HEK293 (cell line): ENCODE measurements around the gene PNKD.

Experiments
- BCL11A ChIP-seq: fragments of 450-650 bp; formaldehyde crosslinking; IDR thresholded peaks from 2 replicates; pipeline ENCODE4 v1.5.1; 2016; ENCODE audit warnings: low read depth, missing biosample characterization, missing genetic modification characterization
- GFI1B ChIP-seq: fragments of 450-650 bp; formaldehyde crosslinking; IDR thresholded peaks from 2 replicates; pipeline ENCODE4 v1.5.1; 2016; ENCODE audit warnings: missing biosample characterization, missing genetic modification characterization
- IKZF3 ChIP-seq: fragments of 450-650 bp; IDR thresholded peaks from 2 replicates; pipeline ENCODE4 v1.5.0; 2018; ENCODE audit warnings: missing biosample characterization, mild to moderate bottlenecking, missing genetic modification characterization, moderate library complexity
- KLF10 ChIP-seq: fragments of 450-650 bp; IDR thresholded peaks from 2 replicates; pipeline ENCODE4 v1.5.1; 2018; ENCODE audit warnings: missing biosample characterization, mild to moderate bottlenecking, missing genetic modification characterization
- KLF16 ChIP-seq: fragments of 450-650 bp; formaldehyde crosslinking; IDR thresholded peaks from 2 replicates; pipeline ENCODE4 v1.5.1; 2017; ENCODE audit warnings: missing biosample characterization, missing genetic modification characterization
- OSR2 ChIP-seq: fragments of 450-650 bp; formaldehyde crosslinking; IDR thresholded peaks from 2 replicates; pipeline ENCODE4 v1.5.1; 2016; ENCODE audit warnings: missing biosample characterization, missing genetic modification characterization
- OVOL3 ChIP-seq: fragments of 450-650 bp; formaldehyde crosslinking; IDR thresholded peaks from 2 replicates; pipeline ENCODE4 v1.5.1; 2016; ENCODE audit warnings: missing biosample characterization, missing genetic modification characterization
- PRDM1 ChIP-seq: fragments of 450-650 bp; formaldehyde crosslinking; IDR thresholded peaks from 2 replicates; pipeline ENCODE4; 2016; ENCODE audit warnings: missing biosample characterization, missing genetic modification characterization
- SCRT1 ChIP-seq: fragments of 450-650 bp; formaldehyde crosslinking; IDR thresholded peaks from 2 replicates; pipeline ENCODE4 v1.5.1; 2016; ENCODE audit warnings: missing biosample characterization, missing genetic modification characterization, borderline replicate concordance
- ZBTB11 ChIP-seq: fragments of 450-650 bp; formaldehyde crosslinking; conservative IDR thresholded peaks from 2 replicates; pipeline ENCODE4 v1.5.1; 2016; ENCODE audit warnings: low read depth, missing biosample characterization, missing genetic modification characterization
- ZBTB17 ChIP-seq: fragments of 450-650 bp; formaldehyde crosslinking; IDR thresholded peaks from 2 replicates; pipeline ENCODE4 v1.5.1; 2016; ENCODE audit warnings: missing biosample characterization, missing genetic modification characterization
- ZBTB49 ChIP-seq: fragments of 450-650 bp; formaldehyde crosslinking; IDR thresholded peaks from 2 replicates; pipeline ENCODE4 v1.5.1; 2016; ENCODE audit warnings: missing biosample characterization, missing genetic modification characterization, low read depth
- ZFP69B ChIP-seq: fragments of 450-650 bp; formaldehyde crosslinking; IDR thresholded peaks from 2 replicates; pipeline ENCODE4 v1.5.1; 2016; ENCODE audit warnings: missing biosample characterization, missing genetic modification characterization
- ZNF112 ChIP-seq: fragments of 450-650 bp; formaldehyde crosslinking; IDR thresholded peaks from 2 replicates; pipeline ENCODE4 v1.5.0; 2017; ENCODE audit warnings: missing biosample characterization, missing genetic modification characterization
- ZNF114 ChIP-seq: fragments of 450-650 bp; formaldehyde crosslinking; IDR thresholded peaks from 2 replicates; pipeline ENCODE4 v1.5.0; 2017; ENCODE audit warnings: missing biosample characterization, missing genetic modification characterization
- ZNF211 ChIP-seq: fragments of 450-650 bp; formaldehyde crosslinking; IDR thresholded peaks from 2 replicates; pipeline ENCODE4 v1.5.1; 2016; ENCODE audit warnings: low read depth, missing biosample characterization, missing genetic modification characterization
- ZNF221 ChIP-seq: fragments of 450-650 bp; formaldehyde crosslinking; IDR thresholded peaks from 2 replicates; pipeline ENCODE4 v1.5.1; 2017; ENCODE audit warnings: missing biosample characterization, missing genetic modification characterization, borderline replicate concordance
- ZNF366 ChIP-seq: fragments of 450-650 bp; formaldehyde crosslinking; conservative IDR thresholded peaks from 2 replicates; pipeline ENCODE4 v1.5.1; 2016; ENCODE audit warnings: missing biosample characterization, missing genetic modification characterization
- ZNF404 ChIP-seq: fragments of 450-650 bp; formaldehyde crosslinking; IDR thresholded peaks from 2 replicates; pipeline ENCODE4 v1.5.1; 2017; ENCODE audit warnings: missing biosample characterization, missing genetic modification characterization
- ZNF416 ChIP-seq: fragments of 450-650 bp; formaldehyde crosslinking; IDR thresholded peaks from 2 replicates; pipeline ENCODE4 v1.5.1; 2016; ENCODE audit warnings: missing biosample characterization, missing genetic modification characterization
- ZNF488 ChIP-seq: fragments of 450-650 bp; formaldehyde crosslinking; IDR thresholded peaks from 2 replicates; pipeline ENCODE4 v1.5.1; 2016; ENCODE audit warnings: missing biosample characterization, missing genetic modification characterization
- ZNF596 ChIP-seq: fragments of 450-650 bp; IDR thresholded peaks from 2 replicates; pipeline ENCODE4 v1.5.0; 2018; ENCODE audit warnings: missing biosample characterization, mild to moderate bottlenecking, missing genetic modification characterization, moderate library complexity
- ZNF660 ChIP-seq: fragments of 450-650 bp; IDR thresholded peaks from 2 replicates; pipeline ENCODE4 v1.5.1; 2018; ENCODE audit warnings: missing biosample characterization, mild to moderate bottlenecking, missing genetic modification characterization
- ZNF664 ChIP-seq: fragments of 450-650 bp; formaldehyde crosslinking; IDR thresholded peaks from 2 replicates; pipeline ENCODE4 v1.5.1; 2016; ENCODE audit warnings: missing biosample characterization, missing genetic modification characterization
- ZNF791 ChIP-seq: fragments of 450-650 bp; formaldehyde crosslinking; IDR thresholded peaks from 2 replicates; pipeline ENCODE4 v1.5.1; 2016; ENCODE audit warnings: missing biosample characterization, missing genetic modification characterization
- ZNF830 ChIP-seq: fragments of 450-650 bp; IDR thresholded peaks from 2 replicates; pipeline ENCODE4 v1.5.0; 2018; ENCODE audit warnings: missing biosample characterization, missing genetic modification characterization, low read depth, mild to moderate bottlenecking, moderate library complexity
- ZSCAN16 ChIP-seq: fragments of 450-650 bp; formaldehyde crosslinking; IDR thresholded peaks from 2 replicates; pipeline ENCODE4 v1.5.1; 2016; ENCODE audit warnings: missing biosample characterization, missing genetic modification characterization
- TF ChIP-seq, protein P1 (sequence below): fragments of 450-650 bp; IDR thresholded peaks from 2 replicates; pipeline ENCODE4 v1.5.1; 2018; ENCODE audit warnings: missing biosample characterization, missing genetic modification characterization
- TF ChIP-seq, protein P2 (sequence below): fragments of 450-650 bp; formaldehyde crosslinking; IDR thresholded peaks from 2 replicates; pipeline ENCODE4 v1.5.1; 2016; ENCODE audit warnings: missing biosample characterization, missing genetic modification characterization

PNKD gene

DNA sequence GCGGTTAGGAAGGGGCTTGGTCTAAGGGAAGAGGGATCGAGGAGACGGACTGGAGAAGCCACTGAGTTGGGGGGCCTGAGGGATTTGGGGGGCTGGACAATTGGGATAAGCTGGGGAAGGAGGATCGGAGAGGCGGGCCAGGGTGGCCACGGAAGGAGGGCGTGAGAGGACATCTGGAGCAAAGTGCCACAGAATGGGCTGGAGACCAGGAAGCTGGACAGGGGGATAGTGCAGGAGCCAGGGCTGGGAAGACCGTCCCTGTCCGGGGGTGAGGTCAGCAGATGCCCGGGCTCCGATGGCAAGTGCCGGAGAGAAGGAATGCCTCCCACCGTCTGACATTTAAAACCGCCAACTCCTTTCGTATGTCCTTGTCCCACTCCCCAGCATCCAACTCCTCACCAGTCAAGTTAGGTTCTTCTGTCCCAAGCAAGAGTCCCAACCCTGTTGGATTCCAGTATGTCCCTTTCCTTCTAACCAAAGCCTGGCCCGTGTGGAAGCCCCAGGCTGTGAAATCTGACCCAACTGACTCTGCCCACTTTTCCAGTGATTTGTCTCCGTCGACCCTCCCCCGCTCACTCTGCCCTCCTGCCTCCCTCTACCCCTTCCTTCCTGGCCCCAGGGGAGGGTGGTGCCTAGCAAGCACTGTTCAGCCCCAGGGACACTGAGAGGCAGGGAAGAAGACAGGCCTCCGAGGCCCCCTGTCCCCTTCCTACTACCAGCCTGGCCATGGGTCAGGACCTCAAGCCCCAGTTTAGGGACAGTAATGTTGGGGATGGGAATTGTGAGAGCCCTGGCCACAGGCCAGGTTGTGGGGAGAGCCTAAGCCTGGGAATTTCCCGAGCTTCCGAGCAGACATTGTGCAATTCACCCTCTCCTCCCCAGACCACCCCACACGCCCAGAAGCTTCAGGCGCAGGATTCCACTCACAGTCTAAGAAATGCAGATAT is 53.5 kb downstream of the PNKD start (continued):
- TF ChIP-seq ZBTB11 (no peak), KLF10 (tag by site-specific recombination) (no peak), OSR2 (no peak), ZNF596 (tag by site-specific recombination) (no peak), PRDM1 (tag by site-specific recombination) (no peak), ZFP69B (tag by site-specific recombination) (no peak), ZBTB17 (tag by site-specific recombination) (peak; percentile 67), ZBTB49 (tag by site-specific recombination) (no peak), GFI1B (tag by site-specific recombination) (peak; percentile 48; the same call in 1 of the 2 replicates), IKZF3 (tag by site-specific recombination) (no peak), ZNF211 (no peak), ZNF221 (tag by site-specific recombination) (no peak), ZNF660 (no peak), ZNF488 (tag by site-specific recombination) (no peak), BCL11A (tag by site-specific recombination) (no peak), ZNF114 (tag by site-specific recombination) (no peak), SCRT1 (tag by site-specific recombination) (no peak), ZNF366 (tag by site-specific recombination) (peak; percentile 55), ZNF112 (tag by site-specific recombination) (no peak), ZNF791 (tag by site-specific recombination) (no peak), KLF16 (tag by site-specific recombination) (no peak), ZNF416 (tag by site-specific recombination) (no peak), ZNF830 (tag by site-specific recombination) (no peak), ZSCAN16 (tag by site-specific recombination) (no peak), OVOL3 (tag by site-specific recombination) (no peak), ZNF664 (tag by site-specific recombination) (no peak), ZNF404 (tag by site-specific recombination) (no peak)
- TF ChIP-seq, protein P1, sequence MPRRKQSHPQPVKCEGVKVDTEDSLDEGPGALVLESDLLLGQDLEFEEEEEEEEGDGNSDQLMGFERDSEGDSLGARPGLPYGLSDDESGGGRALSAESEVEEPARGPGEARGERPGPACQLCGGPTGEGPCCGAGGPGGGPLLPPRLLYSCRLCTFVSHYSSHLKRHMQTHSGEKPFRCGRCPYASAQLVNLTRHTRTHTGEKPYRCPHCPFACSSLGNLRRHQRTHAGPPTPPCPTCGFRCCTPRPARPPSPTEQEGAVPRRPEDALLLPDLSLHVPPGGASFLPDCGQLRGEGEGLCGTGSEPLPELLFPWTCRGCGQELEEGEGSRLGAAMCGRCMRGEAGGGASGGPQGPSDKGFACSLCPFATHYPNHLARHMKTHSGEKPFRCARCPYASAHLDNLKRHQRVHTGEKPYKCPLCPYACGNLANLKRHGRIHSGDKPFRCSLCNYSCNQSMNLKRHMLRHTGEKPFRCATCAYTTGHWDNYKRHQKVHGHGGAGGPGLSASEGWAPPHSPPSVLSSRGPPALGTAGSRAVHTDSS (tag by site-specific recombination), result no peak
- TF ChIP-seq, protein P2, sequence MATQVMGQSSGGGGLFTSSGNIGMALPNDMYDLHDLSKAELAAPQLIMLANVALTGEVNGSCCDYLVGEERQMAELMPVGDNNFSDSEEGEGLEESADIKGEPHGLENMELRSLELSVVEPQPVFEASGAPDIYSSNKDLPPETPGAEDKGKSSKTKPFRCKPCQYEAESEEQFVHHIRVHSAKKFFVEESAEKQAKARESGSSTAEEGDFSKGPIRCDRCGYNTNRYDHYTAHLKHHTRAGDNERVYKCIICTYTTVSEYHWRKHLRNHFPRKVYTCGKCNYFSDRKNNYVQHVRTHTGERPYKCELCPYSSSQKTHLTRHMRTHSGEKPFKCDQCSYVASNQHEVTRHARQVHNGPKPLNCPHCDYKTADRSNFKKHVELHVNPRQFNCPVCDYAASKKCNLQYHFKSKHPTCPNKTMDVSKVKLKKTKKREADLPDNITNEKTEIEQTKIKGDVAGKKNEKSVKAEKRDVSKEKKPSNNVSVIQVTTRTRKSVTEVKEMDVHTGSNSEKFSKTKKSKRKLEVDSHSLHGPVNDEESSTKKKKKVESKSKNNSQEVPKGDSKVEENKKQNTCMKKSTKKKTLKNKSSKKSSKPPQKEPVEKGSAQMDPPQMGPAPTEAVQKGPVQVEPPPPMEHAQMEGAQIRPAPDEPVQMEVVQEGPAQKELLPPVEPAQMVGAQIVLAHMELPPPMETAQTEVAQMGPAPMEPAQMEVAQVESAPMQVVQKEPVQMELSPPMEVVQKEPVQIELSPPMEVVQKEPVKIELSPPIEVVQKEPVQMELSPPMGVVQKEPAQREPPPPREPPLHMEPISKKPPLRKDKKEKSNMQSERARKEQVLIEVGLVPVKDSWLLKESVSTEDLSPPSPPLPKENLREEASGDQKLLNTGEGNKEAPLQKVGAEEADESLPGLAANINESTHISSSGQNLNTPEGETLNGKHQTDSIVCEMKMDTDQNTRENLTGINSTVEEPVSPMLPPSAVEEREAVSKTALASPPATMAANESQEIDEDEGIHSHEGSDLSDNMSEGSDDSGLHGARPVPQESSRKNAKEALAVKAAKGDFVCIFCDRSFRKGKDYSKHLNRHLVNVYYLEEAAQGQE (tag by site-specific recombination), result peak; percentile 27; the same call in 1 of the 2 replicates
